Activated CD4-positive, alpha-beta T cell treated with anti-CD3 and anti-CD28 coated beads, Interleukin-2, Interleukin-4, amounts not matched to agents 100 ng/mL and 50 ng/mL, durations not matched to agents 16 hours and 8 hours (primary cell): ENCODE measurements around the gene TMEM242.

Source experiments
- DNase-seq: peaks from one replicate; pipeline ENCODE4 v3.0.0-alpha.2; 2020; ENCODE audit warnings: low spot score

The TMEM242 gene

DNA sequence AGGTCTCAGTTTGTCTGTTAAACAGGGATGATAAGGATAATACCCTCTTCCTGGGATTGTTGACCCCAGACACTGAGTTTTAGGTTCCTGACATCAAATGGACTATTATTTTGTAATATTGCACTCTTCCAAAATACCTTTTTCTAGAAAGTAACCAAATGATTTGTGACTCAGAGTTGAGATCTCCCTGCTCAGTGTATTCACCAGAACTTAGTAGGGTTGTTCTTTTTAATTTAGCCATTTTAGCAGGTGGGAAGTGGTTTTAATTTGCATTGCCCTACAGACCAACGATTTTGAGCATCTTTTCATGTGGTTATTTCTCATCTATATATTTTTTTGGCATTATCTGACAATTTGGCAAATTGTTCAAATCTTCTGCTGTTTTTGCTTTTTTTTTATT is 75.1 kb downstream of the TMEM242 start:
- DNase-seq: no peak

GRCh38 chr6:157246771-157247484 is 76.4 kb downstream of the TMEM242 start:
- no peak for DNase-seq

- no peak for DNase-seq
Observed at GRCh38 chr6:157246048-157246630, 77.2 kb downstream of the TMEM242 start.

DNA sequence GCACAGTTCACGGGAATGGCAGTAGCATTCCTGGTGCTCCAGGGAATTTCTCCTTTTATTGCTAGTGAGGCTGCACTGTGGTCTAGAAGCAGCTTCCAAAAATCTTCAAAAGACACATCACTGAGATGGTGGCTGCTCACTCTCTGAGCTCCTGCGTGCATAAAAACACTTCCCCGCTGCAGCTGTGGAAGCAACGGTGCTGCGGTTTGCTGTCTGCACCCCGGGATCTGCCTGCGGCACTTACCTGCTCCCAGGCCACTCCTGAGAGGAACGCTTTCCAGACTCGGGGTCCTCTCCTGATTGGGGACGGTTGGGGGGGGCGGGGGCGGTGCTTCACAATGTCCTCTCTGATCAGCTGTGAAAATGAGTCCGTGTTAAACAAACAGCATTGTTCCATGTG is 77.9 kb downstream of the TMEM242 start:
- DNase-seq: no peak

DNA sequence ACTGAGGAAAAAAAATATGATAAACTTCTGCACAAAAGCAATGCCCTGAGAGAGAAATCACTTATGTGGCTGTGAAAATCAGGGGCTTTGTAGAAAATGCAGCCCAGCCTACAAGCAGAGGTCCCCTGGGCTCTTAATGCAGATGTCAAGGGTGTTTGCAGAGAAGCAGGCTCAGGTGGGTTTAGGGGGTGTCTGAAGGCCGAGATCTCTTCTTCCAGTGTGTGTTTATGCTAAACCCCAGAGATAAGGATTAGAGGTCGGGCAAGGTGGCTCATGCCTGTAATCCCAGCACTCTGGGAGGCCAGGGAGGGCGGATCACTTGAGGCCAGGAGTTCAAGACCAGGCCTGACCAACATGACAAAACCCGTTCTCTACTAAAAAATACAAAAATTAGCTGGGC is 78.5 kb downstream of the TMEM242 start:
- DNase-seq: no peak

GRCh38 chr6:157244175-157244574 is 79.1 kb downstream of the TMEM242 start:
- DNase-seq: no peak

- no peak for DNase-seq
Observed at GRCh38 chr6:157242791-157243190, 80.5 kb downstream of the TMEM242 start.

DNA sequence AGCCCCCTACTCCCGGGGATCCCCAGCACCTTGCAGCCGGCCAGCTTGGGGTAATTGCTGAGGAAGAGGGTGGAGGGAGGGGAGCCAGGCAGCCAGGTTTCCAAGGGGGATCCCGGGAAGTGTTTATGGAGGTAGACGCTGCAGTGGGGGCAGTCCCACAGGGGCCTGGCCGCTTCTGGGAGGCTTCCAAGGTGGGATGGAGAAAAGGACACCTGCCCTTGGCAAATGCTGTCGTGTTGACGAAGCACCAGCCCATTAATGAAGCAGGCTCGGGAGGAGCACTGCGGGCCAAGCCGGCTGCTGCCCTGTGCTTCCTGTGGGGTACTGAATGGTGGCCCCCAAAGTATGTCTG is 82.4 kb downstream of the TMEM242 start:
- no peak for DNase-seq

GRCh38 chr6:157240059-157240959 is 83.0 kb downstream of the TMEM242 start:
- no peak for DNase-seq

GRCh38 chr6:157239671-157240058 is 83.7 kb downstream of the TMEM242 start:
- no peak for DNase-seq
